Panc1 (cell line): ENCODE results near the gene SUSD6.

ENCODE experiments used
- POLR2AphosphoS5 ChIP-seq: IDR thresholded peaks from 2 replicates; pipeline ENCODE4 v1.6.1; 2012; ENCODE audit warnings: mild to moderate bottlenecking, low read depth, low read length, moderate library complexity
- SIN3A ChIP-seq: IDR thresholded peaks from 2 replicates; pipeline ENCODE4 v1.6.1; 2012; ENCODE audit warnings: low read depth, mild to moderate bottlenecking, low read length, moderate library complexity, borderline replicate concordance; ENCODE audit not compliant: insufficient read depth
- TCF7L2 ChIP-seq: IDR thresholded peaks from 2 replicates; pipeline ENCODE4 v1.6.1; 2011; ENCODE audit warnings: mild to moderate bottlenecking, low read depth, low read length, inconsistent platforms
- TF ChIP-seq, protein P1 (sequence below), 2 experiments: IDR thresholded peaks; 2 replicates each; pipeline ENCODE4 v1.6.1; 2011 to 2012; ENCODE audit warnings: low read depth in 2 of 2, control low read depth in 1 of 2, low read length in 1 of 2, mild to moderate bottlenecking in 1 of 2, moderate library complexity in 1 of 2; ENCODE audit not compliant: insufficient read depth in 1 of 2
- TF ChIP-seq, protein P2 (sequence below): fragments of 450-650 bp; IDR thresholded peaks from 2 replicates; pipeline ENCODE4 v1.5.1; 2017; ENCODE audit warnings: mild to moderate bottlenecking

DNA sequence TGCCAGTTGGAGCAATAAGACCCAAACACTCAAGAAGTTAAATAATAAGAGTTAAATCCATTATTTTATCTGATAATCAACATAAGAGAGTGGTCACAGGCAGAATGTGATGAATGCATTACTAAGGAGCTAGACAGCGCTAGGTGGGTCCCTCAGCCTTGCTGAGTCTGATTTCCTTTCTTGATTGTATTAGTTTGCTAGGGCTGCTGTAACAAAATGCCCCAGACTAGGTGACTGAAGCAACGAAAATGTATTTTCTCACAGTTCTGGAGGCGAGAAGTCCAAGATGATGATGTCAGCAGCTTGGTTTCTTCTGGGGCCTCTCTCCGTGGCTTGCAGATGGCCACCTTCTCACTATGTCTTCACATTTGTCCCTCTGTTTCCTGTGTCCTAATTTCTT, 28.6 kb upstream of the SUSD6 start:
- TF ChIP-seq POLR2AphosphoS5 = no peak
- TF ChIP-seq, protein P1, sequence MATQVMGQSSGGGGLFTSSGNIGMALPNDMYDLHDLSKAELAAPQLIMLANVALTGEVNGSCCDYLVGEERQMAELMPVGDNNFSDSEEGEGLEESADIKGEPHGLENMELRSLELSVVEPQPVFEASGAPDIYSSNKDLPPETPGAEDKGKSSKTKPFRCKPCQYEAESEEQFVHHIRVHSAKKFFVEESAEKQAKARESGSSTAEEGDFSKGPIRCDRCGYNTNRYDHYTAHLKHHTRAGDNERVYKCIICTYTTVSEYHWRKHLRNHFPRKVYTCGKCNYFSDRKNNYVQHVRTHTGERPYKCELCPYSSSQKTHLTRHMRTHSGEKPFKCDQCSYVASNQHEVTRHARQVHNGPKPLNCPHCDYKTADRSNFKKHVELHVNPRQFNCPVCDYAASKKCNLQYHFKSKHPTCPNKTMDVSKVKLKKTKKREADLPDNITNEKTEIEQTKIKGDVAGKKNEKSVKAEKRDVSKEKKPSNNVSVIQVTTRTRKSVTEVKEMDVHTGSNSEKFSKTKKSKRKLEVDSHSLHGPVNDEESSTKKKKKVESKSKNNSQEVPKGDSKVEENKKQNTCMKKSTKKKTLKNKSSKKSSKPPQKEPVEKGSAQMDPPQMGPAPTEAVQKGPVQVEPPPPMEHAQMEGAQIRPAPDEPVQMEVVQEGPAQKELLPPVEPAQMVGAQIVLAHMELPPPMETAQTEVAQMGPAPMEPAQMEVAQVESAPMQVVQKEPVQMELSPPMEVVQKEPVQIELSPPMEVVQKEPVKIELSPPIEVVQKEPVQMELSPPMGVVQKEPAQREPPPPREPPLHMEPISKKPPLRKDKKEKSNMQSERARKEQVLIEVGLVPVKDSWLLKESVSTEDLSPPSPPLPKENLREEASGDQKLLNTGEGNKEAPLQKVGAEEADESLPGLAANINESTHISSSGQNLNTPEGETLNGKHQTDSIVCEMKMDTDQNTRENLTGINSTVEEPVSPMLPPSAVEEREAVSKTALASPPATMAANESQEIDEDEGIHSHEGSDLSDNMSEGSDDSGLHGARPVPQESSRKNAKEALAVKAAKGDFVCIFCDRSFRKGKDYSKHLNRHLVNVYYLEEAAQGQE (IDR thresholded peaks at IDR 0.05; ENCODE audit: insufficient read depth in 1 of 2, low read depth in 2 of 2, low read length in 1 of 2) = no peak
- TF ChIP-seq, protein P2, sequence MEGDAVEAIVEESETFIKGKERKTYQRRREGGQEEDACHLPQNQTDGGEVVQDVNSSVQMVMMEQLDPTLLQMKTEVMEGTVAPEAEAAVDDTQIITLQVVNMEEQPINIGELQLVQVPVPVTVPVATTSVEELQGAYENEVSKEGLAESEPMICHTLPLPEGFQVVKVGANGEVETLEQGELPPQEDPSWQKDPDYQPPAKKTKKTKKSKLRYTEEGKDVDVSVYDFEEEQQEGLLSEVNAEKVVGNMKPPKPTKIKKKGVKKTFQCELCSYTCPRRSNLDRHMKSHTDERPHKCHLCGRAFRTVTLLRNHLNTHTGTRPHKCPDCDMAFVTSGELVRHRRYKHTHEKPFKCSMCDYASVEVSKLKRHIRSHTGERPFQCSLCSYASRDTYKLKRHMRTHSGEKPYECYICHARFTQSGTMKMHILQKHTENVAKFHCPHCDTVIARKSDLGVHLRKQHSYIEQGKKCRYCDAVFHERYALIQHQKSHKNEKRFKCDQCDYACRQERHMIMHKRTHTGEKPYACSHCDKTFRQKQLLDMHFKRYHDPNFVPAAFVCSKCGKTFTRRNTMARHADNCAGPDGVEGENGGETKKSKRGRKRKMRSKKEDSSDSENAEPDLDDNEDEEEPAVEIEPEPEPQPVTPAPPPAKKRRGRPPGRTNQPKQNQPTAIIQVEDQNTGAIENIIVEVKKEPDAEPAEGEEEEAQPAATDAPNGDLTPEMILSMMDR = no peak
- TF ChIP-seq TCF7L2 = no peak
- no peak for TF ChIP-seq SIN3A
